ENCODE data around the gene BCHE. TPM values are rescaled to one million over a fixed set of nuclear protein-coding genes. Genes with fewer than 3 reads are reported as not detected.

Gene BCHE
- total RNA-seq, 1 experiment from 2014 or later: 1.7 TPM

- ChIA-PET POLR2A (no interaction called here), CTCF (no interaction called here)
- Mint-ChIP-seq H3K4me1 (peaks cover 11% of the 10 kb centered on the region), H3K27me3 (ENCODE audit: low read depth) (no peaks in the 10 kb centered on the region), H3K9me3 (no peaks in the 10 kb centered on the region), H3K36me3 (no peaks in the 10 kb centered on the region), H3K27ac (no peak overlapping the region), H3K4me3 (no peak overlapping the region)
- DNase-seq (ENCODE audit: low spot score): no peak
- no peak for ATAC-seq
- TF ChIP-seq ZNF317 (CRISPR knock-in tag; IDR thresholded peaks at IDR 0.05; ENCODE audit: borderline replicate concordance, low read depth) (no peak), IRF2 (CRISPR knock-in tag; IDR thresholded peaks at IDR 0.05; ENCODE audit: borderline replicate concordance, low read depth) (no peak), ETV6 (CRISPR knock-in tag; IDR thresholded peaks at IDR 0.05) (no peak), HMGXB4 (CRISPR knock-in tag; IDR thresholded peaks at IDR 0.05) (no peak), ZNF532 (CRISPR knock-in tag; IDR thresholded peaks at IDR 0.05; ENCODE audit: borderline replicate concordance) (no peak), SMAD3 (CRISPR knock-in tag; IDR thresholded peaks at IDR 0.05; ENCODE audit: borderline replicate concordance) (no peak), TP53 (CRISPR knock-in tag; IDR thresholded peaks at IDR 0.05) (no peak), GRHL2 (CRISPR knock-in tag; IDR thresholded peaks at IDR 0.05; ENCODE audit: insufficient replicate concordance, severe bottlenecking) (no peak), ZNF263 (CRISPR knock-in tag; IDR thresholded peaks at IDR 0.05; ENCODE audit: low read depth) (no peak), NFE2L1 (CRISPR knock-in tag; IDR thresholded peaks at IDR 0.05) (no peak), ZMAT4 (CRISPR knock-in tag; IDR thresholded peaks at IDR 0.05) (no peak), ZNF416 (CRISPR knock-in tag; IDR thresholded peaks at IDR 0.05) (no peak), SMAD4 (CRISPR knock-in tag; IDR thresholded peaks at IDR 0.05) (no peak), SOX15 (CRISPR knock-in tag; IDR thresholded peaks at IDR 0.05) (no peak)
- TF ChIP-seq, protein P1, sequence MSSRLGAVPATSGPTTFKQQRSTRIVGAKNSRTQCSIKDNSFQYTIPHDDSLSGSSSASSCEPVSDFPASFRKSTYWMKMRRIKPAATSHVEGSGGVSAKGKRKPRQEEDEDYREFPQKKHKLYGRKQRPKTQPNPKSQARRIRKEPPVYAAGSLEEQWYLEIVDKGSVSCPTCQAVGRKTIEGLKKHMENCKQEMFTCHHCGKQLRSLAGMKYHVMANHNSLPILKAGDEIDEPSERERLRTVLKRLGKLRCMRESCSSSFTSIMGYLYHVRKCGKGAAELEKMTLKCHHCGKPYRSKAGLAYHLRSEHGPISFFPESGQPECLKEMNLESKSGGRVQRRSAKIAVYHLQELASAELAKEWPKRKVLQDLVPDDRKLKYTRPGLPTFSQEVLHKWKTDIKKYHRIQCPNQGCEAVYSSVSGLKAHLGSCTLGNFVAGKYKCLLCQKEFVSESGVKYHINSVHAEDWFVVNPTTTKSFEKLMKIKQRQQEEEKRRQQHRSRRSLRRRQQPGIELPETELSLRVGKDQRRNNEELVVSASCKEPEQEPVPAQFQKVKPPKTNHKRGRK (CRISPR knock-in tag; IDR thresholded peaks at IDR 0.05; ENCODE audit: borderline replicate concordance): no peak
- TF ChIP-seq, protein P2, sequence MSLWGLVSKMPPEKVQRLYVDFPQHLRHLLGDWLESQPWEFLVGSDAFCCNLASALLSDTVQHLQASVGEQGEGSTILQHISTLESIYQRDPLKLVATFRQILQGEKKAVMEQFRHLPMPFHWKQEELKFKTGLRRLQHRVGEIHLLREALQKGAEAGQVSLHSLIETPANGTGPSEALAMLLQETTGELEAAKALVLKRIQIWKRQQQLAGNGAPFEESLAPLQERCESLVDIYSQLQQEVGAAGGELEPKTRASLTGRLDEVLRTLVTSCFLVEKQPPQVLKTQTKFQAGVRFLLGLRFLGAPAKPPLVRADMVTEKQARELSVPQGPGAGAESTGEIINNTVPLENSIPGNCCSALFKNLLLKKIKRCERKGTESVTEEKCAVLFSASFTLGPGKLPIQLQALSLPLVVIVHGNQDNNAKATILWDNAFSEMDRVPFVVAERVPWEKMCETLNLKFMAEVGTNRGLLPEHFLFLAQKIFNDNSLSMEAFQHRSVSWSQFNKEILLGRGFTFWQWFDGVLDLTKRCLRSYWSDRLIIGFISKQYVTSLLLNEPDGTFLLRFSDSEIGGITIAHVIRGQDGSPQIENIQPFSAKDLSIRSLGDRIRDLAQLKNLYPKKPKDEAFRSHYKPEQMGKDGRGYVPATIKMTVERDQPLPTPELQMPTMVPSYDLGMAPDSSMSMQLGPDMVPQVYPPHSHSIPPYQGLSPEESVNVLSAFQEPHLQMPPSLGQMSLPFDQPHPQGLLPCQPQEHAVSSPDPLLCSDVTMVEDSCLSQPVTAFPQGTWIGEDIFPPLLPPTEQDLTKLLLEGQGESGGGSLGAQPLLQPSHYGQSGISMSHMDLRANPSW (CRISPR knock-in tag; conservative IDR thresholded peaks at IDR 0.05; ENCODE audit: low read depth): no peak
- TF ChIP-seq, protein P3, sequence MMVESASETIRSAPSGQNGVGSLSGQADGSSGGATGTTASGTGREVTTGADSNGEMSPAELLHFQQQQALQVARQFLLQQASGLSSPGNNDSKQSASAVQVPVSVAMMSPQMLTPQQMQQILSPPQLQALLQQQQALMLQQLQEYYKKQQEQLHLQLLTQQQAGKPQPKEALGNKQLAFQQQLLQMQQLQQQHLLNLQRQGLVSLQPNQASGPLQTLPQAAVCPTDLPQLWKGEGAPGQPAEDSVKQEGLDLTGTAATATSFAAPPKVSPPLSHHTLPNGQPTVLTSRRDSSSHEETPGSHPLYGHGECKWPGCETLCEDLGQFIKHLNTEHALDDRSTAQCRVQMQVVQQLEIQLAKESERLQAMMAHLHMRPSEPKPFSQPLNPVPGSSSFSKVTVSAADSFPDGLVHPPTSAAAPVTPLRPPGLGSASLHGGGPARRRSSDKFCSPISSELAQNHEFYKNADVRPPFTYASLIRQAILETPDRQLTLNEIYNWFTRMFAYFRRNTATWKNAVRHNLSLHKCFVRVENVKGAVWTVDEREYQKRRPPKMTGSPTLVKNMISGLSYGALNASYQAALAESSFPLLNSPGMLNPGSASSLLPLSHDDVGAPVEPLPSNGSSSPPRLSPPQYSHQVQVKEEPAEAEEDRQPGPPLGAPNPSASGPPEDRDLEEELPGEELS (CRISPR knock-in tag; IDR thresholded peaks at IDR 0.05): no peak
- TF ChIP-seq, protein P4, sequence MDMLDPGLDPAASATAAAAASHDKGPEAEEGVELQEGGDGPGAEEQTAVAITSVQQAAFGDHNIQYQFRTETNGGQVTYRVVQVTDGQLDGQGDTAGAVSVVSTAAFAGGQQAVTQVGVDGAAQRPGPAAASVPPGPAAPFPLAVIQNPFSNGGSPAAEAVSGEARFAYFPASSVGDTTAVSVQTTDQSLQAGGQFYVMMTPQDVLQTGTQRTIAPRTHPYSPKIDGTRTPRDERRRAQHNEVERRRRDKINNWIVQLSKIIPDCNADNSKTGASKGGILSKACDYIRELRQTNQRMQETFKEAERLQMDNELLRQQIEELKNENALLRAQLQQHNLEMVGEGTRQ (CRISPR knock-in tag; IDR thresholded peaks at IDR 0.05): no peak
- TF ChIP-seq, protein P5, sequence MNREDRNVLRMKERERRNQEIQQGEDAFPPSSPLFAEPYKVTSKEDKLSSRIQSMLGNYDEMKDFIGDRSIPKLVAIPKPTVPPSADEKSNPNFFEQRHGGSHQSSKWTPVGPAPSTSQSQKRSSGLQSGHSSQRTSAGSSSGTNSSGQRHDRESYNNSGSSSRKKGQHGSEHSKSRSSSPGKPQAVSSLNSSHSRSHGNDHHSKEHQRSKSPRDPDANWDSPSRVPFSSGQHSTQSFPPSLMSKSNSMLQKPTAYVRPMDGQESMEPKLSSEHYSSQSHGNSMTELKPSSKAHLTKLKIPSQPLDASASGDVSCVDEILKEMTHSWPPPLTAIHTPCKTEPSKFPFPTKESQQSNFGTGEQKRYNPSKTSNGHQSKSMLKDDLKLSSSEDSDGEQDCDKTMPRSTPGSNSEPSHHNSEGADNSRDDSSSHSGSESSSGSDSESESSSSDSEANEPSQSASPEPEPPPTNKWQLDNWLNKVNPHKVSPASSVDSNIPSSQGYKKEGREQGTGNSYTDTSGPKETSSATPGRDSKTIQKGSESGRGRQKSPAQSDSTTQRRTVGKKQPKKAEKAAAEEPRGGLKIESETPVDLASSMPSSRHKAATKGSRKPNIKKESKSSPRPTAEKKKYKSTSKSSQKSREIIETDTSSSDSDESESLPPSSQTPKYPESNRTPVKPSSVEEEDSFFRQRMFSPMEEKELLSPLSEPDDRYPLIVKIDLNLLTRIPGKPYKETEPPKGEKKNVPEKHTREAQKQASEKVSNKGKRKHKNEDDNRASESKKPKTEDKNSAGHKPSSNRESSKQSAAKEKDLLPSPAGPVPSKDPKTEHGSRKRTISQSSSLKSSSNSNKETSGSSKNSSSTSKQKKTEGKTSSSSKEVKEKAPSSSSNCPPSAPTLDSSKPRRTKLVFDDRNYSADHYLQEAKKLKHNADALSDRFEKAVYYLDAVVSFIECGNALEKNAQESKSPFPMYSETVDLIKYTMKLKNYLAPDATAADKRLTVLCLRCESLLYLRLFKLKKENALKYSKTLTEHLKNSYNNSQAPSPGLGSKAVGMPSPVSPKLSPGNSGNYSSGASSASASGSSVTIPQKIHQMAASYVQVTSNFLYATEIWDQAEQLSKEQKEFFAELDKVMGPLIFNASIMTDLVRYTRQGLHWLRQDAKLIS (CRISPR knock-in tag; IDR thresholded peaks at IDR 0.05; ENCODE audit: borderline replicate concordance): no peak
These were observed 83.7 kb downstream of the BCHE start for GRCh38 chr3:165753560-165753959.
